Middle frontal gyrus (tissue), 1 donor: ENCODE measurements around the gene EVC.

Source experiments
- DNase-seq: peaks from one replicate; pipeline ENCODE4 v3.0.0-alpha.2; 2015; ENCODE audit warnings: low spot score; ENCODE audit errors: extremely low spot score

EVC gene

GRCh38 chr4:5710961-5711478 lies at the start of gene EVC:
TSS of gene EVC (plus strand) at chr4:5711201. CDS start at chr4:5711381, 180 bp downstream.
- no peak for DNase-seq

DNA sequence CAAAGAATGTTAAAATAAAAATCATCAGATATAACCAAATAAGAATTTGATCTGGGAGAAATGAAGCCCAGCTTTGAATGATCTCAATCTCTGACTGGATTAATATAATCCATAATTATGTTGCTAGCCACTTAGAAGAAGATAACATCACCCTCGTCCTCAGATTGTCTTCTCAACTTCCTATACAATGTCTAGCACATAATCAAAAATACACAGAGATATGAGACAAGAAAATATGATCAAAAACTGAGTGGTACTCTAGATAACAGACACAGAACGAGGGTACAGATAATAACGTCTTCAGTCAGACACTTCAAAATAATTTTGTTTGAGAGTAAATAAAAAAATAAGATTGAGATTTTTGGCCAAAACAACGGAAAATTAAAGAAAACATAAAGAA lies 49.8 kb upstream of the EVC start:
- no peak for DNase-seq

DNA sequence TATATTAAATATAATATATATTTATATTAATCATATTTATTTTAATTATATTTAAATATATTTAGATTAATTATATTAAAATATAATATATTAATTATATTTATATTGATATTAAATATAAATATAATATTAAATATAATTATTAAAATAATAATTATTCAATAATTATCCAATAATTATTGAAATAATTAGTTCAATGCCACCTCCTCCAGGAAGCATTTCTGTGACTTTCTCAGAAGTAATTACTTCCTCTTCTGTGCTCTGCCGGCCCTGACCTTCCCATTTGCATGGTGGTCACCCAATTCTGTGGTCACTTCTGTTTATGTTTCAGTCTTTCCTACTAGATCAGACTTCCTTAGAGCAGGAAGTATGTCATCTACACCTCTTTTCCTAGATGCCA lies 48.4 kb upstream of the EVC start:
- no peak for DNase-seq

DNA sequence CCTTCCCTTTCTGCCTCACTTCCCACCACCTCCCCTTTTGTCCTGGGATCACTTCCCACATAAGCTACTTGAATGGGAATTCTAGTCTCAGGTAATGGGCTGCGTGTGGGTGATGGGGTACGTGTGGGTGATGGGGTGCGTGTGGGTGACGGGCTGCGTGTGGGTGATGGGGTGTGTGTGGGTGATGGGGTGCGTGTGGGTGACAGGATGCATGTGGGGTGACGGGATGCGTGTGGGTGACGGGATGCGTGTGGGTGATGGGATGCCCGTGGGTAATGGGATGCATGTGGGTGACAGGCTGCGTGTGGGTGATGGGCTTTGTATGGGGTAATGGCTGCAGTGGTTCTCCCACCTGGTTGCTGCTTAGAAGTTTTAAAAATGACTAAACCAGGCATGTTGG lies 46.2 kb upstream of the EVC start:
- DNase-seq, result no peak

GRCh38 chr4:5666741-5667140 lies 44.3 kb upstream of the EVC start:
- no peak for DNase-seq

DNA sequence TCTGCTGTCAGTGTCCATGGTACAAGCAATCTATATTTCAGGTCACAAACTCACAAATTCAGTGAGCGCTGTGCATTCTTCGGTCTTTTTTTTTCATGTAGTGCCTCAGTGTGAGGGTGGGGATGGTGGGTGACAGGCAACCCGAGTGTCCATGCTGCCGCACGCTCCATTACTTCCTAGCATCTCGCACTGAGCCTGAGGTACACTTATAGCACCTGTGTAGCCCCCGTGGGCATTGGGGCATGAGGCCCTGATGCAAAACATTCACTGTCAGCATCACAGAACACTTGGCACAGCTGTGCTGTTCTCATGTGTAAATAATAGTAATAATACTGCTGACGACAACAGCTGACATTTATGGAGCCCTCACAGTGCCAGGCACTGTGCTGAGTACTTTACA lies 34.2 kb upstream of the EVC start:
- no peak for DNase-seq

- no peak for DNase-seq
These were observed 32.0 kb upstream of the EVC start for GRCh38 chr4:5678977-5679376.

GRCh38 chr4:5683566-5683965 lies 27.4 kb upstream of the EVC start:
- DNase-seq, result no peak

- no peak for DNase-seq
These were observed 25.7 kb upstream of the EVC start for GRCh38 chr4:5685296-5685695.

- no peak for DNase-seq
These were observed 24.7 kb upstream of the EVC start for GRCh38 chr4:5686338-5686737.

DNA sequence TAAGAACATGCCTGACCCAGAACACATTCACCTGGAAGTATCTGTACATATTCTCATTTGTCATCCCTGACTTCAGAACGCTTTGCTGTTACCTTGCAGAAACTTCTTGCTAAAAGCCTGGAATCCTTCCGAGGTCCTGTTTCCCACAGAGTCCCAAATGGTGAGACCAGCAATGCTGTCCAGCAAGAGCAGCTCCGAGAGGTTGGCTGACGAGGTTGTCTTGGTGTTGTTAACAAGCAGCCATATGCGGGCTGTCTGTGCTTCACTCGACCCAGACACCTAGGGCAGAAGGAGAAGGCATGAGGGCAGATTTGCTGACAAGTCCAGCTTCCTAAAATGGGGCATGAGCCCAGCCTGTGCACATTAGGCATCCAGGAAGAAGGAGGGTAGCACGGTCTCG lies 21.9 kb upstream of the EVC start:
- no peak for DNase-seq

DNA sequence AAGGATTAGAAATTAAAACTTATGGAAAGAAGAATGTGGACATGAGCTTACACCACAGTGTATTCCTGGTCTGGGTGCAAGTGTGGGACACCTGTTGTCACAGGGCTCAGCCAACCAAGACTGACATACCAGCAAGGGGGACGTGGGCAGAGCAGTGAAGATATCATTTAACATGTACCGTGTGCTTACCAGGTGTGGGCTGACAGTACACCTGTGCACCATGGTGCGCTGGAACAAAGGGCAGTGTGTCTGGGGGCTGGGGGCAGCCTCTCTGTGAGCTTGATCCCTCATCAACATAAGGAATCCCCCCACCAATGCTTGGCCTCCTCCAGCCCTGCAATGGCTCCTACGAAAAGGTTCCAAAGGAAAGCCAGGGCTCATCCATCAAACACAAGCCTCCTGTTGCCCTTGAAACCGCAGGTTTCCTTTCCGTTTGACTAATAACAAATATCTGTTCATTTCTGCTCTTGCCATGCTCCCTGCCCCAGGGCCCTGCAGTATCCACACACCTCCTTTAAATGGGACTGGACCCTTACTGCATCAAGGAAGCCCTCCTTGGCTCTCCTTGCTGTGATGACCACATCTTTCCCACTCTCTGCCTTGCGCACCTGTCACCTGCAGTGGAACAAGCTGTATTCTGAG lies 19.4 kb upstream of the EVC start:
- DNase-seq, result no peak

- no peak for DNase-seq
These were observed 17.1 kb upstream of the EVC start for GRCh38 chr4:5693871-5694270.

GRCh38 chr4:5696341-5696740 lies 14.7 kb upstream of the EVC start:
- DNase-seq, result no peak

GRCh38 chr4:5700459-5700858 lies 10.5 kb upstream of the EVC start:
- no peak for DNase-seq

DNA sequence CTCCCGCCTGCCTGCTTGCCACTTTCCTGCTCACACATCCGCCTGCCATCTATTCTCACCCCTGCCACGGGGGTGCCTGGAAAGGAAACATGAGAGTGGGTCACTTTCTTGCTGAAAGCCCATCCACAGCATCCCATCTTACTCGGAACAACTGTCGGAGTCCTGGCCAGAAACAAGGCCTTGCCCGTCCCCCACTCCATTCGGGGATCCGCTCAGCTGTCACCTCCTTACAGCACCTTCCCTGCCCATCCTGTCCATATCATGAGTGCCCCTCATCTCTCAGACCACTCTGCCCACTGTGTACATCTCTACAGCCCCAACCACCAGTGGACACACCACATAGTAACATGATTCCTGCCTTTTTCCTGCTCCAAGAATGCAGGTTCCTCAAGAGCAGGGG lies 9.0 kb upstream of the EVC start:
- DNase-seq, result no peak

DNA sequence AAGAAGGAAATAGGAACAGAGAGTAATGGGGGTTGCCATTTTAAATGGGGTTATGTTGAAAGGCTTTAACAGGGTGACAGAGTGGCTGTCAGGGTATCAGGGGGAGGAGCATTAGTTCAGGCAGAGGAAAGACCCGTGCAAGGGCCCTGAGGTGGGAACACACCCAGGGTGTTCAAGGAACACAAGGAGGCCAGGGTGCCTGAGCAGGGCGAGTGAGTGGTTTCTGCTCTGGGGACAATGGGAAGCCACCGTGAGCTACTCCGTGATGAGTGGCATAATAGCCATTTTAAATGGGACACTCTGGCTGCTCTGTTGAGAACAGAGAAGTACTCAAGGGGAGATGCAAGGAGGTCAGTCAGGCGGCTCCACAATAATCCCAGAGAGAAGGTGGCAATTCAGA lies 7.2 kb upstream of the EVC start:
- DNase-seq, result no peak

DNA sequence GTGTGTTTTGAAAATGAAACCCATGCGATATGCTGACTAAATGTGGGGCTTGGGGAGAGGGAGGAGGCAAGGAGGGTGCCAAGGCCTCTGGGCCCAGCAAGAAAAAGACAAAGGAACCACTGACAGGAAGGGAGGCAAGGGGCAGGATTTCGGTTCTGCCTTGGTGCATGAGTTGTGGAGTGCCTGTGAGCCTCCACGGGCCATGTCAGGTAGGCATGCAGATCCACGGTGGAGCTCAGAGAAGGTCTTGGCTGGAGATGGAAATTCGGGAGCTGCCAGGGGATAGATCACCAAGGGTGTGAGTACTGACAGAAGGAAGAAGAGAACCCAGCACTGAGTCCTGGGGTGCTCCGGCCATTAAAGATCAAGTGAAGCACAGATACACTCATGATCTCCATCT lies 6.7 kb upstream of the EVC start:
- DNase-seq, result no peak

- DNase-seq, result no peak
These were observed 5.2 kb upstream of the EVC start for GRCh38 chr4:5705647-5706320.

DNA sequence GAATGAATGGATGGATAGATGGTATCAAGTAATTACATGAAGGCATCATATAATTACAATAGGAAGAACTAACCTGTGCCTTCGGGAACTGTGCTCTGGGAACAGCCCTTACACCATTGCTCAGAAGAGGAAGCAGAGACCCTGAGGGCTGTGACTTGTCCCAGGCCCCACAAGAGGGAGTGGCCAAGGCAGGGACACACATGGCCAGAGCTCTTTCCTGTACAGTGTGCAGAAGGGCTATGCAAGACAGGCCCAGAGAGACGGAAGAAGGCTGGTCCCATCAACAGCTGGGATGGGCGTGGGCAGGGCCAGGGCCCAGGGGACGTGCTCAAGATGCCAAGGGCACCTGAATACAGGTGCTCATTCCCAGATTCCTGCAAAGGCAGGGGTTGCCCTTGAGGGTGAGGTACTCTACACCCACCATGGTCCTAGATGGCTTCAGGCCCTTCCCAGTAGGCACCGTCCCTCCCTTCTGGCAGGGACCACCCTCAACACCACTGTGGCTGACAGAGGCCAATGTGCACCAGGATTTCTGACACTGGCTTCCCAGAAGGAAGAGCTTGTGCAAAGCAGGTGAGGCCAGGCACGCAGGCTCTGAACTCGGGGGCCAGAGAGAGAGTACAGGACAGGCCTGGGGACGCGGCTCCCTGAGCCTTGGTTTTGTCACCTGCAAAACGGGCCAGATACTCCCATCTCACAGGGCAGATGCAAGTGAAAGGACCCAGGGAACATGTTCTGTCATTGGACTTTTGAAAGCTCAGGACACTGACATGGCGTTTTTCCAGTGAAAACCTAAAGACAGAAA lies 4.3 kb upstream of the EVC start:
- no peak for DNase-seq

DNA sequence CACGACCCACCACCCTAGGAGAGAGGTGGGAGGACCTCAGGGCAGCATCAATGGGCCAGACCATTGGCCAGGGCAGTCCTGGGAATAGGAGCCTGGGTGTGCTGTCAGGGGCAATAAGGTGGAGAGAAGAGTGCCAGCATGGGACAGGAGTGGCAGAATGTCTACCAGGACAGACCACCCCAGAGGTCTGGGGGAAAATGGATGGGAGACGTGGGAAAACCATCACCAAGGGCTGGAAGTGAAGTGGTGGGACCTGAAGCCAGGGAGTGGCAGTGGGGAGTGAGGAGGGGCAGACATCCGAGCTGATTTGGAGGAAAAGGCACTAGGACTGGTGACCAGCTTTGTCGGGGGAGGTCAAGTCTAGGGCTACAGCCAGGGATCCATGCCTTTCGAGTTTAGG lies 3.6 kb upstream of the EVC start:
- no peak for DNase-seq

- no peak for DNase-seq
These were observed 3.1 kb upstream of the EVC start for GRCh38 chr4:5707778-5708448.
